GM18873 (cell line): ENCODE data around the gene ZNF236.

Experiments
- ATAC-seq: cut with Tn5 transposase; IDR thresholded peaks from one replicate; pipeline ENCODE4 v1.9.1; 2021; ENCODE audit warnings: mild to moderate bottlenecking, moderate library complexity, moderate number of reproducible peaks; ENCODE audit not compliant: unreplicated experiment, low FRiP score

Gene ZNF236

DNA sequence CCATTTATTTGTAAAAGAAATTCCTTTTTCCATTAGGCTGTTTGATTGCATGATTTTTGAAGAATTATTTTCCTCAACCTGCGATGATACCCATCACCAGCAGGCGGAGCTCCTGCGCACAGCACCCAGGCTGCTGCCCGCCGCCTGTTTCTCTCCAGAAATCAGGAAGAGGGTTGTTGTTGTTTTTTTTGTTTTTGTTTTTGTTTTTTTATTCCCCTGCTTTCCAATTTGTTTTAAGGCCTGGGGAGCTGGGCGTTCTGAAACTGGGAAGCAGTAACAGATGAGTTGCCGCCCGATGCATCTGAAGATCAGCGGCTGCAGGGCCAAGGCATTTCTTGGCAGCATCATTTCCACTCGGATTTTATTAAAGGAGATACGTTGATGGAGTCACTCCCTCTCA lies 178.2 kb downstream of the ZNF236 start:
- ATAC-seq = no peak

DNA sequence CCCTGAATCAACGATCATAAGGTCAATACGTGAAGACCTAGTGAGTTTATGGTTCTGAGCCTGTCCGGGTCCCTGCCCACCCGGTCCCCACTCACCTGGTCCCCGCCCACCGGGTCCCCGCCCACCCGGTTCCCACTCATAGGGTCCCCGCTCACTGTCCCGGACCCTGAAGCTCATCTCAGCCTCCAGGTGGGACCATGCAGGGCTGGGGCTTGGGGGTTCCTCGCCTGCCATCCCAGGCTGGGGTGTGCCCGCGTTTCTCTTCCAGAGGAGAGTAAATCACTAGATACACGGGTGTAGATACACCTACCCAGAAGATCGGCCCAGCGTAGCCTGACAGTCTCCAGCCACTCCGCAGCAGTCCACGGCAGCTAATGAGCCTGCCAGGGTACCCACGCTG lies 178.7 kb downstream of the ZNF236 start:
- no peak for ATAC-seq

DNA sequence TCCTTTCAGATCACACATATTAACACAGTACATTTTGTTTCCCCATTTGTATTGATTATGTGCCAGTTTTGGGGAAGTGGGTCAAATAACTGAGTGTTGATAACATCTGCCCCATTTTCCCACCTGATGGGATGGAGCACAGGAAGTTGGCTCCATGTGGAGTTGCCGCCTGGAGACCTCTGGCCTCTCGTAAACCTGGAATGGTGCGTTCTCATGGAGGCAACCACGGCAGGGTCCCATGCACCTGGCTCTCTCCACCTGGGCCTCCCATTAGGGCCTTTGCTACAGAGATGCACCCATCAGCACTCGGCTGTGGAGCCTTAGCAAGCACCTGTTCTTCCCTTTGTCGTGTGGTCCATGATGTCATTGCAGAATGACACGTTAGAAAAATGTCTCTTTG lies 179.6 kb downstream of the ZNF236 start:
- no peak for ATAC-seq

DNA sequence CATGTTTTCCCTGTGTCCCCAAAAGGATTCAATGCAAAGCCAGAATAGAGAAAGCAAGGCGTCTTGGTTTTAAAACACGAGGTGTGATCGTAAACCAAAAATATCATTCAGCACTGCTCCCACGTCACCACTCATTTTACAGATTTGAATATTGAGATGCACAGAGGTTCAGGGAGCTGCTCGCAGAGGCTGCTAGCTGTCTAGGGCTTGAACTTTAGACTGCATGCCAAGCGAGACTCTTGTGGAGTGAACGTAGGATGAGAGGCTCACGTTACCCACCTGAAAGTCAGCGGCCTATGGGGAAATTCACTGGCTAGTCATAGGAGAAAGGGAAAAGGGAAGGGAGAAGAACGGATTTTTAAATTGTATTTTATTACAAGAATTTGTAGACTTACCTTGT lies 180.1 kb downstream of the ZNF236 start:
- ATAC-seq = no peak

DNA sequence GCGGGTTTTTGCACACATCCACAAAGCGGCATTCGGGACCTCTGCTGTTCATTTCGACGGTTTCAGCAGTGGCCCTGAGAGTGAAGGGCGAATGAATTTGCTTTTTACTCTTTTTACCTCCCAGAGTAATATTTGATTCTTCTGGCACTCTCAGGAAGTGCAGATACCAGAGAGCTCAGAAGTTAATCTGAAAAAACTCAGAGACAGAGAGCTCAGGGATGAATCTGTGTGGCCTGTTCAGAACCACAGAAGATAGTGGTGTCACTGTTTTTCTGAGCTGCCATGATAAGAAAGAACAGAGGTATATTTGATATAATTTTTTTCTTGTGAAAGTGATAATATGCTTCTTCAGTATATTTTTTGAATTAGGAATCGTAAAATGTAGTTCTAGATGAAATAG lies 181.0 kb downstream of the ZNF236 start:
- ATAC-seq = no peak

DNA sequence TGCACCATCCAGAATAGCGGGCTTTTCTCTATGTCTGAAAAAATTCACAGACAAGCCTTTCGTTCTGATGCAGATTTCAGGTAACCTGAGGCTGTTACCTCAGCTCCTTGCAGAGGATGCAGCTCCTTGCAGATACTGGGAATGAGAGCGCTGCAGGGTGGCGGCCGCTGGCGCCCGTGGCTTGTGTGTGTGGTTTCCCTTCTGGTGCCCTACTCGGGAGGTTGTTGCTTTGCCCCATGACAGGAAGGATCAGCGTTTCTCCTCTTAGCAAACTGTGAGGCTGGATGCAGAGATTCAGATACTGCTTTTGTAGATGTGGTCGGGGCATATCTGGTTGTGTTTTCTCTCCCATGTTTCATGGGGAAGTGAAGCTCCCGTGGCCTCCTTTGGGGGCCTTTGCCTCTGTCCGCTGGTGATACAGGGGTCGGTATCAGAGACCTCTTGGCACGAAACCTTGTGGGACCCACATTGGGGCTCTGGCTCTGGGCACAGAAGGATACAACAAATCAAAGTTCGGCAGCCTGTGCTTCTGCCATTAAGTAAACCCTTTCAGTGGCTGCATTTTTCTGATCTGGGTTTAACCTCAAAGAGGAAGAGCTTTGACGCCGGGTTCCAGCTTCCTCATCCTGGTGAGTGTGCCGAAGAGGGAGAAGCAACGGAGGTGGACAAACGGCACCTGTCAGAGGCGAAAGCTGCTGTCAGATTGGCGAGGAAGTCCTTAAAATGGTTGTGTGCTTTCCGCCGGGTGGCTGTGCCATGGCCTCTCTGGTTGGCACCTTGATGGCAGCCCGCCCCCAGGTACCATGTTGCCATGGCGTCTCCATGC lies 182.4 kb downstream of the ZNF236 start:
- ATAC-seq = no peak

DNA sequence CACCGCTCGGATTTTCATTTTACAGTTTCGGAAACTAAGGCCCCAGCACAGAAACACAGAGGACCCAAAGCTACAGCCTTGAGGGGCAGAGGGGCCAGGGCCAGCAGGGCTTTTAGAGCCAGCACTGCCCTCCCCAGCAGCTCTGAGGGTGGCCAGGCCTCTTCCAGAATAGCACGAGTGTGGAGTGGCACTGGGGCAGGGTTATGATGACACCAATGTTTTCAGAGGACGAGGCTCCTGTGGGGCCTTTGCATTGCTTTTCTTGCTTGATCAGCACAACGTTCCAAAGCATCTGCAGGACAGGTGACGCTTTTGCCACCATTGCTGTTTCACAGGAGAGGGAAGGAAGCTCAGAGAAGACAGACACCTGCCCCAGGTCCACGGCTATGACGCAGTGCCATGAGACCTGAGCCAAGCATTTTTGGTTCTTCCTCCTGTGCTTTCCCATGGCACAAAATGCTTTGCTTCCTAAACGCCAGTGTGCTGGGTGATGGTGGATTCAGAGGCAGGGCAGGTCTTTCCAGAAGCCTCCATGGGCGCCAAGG lies 183.4 kb downstream of the ZNF236 start:
- no peak for ATAC-seq

DNA sequence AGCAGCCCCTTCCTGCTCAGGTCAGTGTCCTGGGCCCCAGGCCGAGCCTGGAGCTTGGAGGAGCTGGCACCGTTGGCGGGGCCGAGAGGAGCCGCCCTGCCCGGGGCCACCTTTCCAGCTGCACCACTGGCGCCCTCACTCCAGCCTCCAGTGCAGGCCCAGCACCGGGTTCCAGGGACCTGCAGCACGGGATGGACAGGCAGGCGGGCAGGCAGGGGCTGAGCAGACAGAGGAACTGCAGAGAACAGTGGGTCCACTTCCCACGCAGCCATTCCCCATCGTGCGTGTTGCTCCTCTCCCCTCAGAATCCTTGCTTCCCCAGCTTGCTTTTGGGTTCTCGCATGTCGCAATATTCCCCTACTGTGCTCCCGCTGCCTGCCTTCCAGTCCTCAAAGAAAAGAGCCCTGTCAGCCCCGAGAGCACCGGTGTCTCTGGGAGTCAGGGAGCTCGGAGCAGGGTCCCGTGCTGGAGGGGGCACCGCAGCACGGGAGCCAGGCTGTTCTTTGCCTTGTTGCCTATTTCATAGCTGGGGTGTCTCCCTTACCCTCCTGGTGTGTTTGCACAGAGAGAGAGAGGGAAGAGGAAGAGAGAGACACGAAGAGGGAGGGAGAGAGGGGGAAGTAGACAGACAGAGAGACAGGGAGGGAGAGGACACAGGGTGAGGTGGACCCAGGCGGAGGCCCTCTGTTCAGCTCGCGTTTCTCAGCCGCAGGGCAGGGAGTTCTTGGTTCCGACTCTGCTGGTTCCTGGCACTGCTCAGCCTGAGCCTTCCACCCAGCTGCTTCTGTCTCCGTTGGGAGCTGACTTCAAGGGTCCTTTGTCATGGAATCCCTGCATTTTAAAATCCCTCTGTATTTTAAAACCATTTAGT lies 184.2 kb downstream of the ZNF236 start:
- ATAC-seq = no peak

DNA sequence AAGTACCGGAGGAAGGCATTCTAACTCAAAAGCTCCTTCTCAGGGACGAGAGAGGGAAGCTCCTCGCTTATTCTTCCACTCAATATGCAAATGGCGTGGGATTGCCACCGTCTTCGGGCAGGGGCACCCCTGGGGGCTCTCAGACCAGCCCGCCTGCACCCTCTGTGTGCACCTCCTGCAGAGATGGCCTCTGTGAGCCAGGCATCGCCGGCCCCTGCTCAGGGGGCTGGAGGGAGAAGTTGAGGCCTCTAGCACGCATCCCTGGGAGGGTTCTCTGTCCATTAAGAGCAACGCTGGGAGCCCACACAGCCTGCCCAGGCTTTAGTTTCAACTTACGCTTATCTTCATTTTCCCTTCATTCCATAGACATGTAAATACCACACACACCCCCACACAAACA lies 184.9 kb downstream of the ZNF236 start:
- ATAC-seq = no peak

DNA sequence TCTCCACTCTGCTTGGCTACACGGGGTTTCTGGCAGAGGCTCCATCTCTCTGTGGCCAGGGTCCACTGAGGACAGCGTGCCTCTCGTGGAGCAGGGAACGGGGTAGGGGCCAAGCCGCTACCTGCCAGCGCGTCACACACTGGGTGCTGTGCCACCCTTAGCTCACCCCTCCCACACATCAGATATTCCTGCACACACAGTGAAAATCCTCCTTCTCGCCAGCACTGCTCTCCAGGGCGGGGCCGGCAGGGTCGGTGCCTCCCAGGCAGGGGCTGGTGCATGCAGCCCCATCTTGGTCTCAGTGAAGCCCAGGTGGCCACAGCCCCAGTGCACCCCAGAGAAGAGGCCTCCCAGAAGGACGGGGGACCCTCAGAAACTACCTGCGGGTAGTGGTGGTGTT lies 185.6 kb downstream of the ZNF236 start:
- no peak for ATAC-seq

DNA sequence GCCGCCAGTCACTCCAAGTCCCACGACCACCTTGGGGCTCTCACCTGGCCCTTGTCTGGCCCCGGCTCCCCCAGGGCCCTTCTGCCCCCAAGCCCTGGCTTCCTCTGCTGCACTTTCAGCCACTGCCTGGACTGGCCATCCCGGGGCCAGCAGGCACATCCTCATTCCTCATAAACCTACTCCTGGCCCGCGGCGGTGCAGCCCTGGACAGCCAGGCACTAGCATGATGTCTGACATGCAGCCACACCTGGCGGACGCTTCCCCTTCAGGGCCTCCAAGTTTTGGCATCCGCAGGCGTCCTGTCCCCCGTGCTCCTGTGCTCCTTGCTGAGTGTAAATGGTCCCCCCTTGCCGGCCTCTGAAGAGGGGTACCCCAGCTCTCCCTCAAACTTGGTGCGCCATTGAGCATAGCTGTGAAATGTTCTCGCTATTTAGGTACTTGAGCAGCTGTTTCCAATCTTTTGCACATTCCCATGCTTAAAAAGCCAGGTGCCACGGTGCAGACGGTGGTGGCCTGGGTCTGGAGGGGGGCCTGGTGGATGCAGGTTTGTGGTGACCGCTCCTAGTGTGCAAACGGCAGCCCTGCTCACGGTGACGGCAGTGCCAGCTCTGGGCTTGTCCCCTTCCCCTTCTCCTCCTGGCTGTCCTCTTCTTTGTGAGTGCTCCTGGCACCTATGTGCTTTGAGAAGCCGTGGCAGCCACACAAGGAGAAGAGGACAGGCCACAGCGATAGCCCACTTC lies 186.4 kb downstream of the ZNF236 start:
- ATAC-seq = no peak

DNA sequence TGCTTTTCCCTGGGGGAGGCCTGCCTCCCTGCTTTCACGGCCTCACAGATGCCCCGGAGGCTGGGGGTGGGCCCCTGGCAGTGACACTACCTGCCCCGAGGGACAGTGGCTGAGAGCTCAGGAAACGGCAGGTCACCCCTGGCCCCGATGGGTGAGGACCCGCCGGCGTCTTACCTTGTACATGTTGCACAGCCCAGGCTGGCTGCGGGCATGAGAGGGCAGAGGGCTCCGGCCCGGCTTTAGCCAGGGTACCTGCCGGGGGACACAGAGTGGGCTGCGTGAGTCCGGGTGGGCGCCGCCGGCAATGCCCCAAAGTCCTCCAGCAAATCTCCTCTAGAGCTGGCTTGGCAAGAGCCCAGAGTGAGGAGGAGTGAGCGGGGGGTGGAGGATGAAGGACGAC lies 187.3 kb downstream of the ZNF236 start:
- ATAC-seq = no peak

DNA sequence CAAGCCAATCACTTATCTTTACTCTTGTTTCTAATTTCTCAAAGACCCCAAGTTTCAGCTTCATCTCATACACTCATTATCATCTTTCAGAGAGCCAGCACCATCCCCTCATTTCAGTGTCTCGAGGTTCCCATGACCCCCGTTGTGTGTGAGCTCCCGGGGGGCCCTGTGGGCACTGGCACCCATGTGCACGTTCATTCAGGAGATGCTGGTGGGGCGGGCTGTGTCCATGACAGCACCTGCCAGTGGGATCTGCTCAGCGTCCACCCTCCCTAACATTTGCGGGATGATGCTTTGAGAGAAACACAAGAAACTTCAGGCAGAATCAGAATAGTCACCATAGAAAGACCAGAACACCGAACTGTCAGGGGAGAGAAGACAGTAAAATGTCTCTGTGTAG lies 189.8 kb downstream of the ZNF236 start:
- no peak for ATAC-seq

DNA sequence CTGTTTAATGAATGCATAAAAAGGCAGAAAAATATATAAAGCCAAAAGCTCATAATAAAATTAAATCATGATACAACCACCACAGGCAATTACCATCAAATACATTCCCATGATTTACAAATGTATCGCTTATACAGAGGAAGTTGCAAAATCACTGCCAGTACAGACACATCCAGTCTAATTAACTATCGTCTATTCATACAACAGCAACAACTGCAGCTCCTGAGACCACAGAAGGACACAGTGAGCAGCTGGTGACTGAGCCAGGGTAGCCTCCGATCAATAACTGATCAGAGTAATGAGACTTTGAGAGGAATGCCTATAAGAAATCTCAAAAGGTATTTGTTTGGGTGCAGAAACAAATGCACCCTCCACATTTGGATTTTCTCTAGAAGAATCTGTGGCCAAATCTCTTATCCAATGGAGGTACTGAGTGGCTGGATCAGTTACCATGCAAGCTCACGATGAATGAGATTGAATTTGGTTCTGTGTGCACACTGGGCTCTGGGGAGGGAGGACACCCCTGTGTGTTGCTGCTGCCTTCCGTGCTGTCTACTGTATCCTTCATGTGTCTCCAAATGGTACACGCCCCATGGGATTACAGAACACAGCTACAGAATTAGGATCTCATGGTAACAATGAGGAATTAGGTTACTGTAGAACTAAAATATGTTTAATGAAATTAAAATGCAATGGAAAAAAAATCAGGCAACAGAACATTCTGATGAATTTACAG lies 190.6 kb downstream of the ZNF236 start:
- no peak for ATAC-seq

DNA sequence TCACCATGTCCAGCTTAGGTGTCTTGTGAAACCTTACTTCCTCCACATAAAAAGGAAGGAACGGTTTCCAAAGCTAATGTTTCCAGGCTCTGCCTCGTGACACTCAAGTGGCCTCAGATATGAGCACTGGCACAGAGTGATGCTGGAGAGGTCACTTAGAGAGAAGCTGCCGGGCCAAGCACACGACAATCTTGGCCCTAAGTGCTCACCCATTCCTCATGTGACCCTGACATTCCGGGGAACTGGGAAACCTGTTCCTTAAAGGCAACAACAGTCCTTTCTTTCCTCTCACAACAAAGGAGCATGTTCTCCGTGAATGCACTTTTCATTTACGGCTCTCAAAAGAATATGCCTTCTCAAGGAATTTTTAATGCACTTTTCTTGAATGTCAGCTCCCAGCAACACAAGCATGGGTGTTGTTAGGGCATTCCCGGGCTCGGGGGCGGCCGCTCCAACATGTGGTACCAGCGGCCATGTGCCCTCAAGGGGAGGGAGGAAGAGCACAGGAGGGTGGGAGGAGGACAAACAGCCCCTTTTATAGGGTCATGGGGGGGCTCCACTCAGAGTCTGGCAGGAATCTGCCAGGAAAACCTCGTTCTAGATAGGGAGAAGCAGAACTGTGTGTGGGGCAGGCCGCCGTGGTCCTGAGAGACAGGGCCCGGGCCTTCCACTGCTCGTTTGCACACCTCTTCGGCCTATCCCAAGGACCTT lies 191.6 kb downstream of the ZNF236 start:
- no peak for ATAC-seq

DNA sequence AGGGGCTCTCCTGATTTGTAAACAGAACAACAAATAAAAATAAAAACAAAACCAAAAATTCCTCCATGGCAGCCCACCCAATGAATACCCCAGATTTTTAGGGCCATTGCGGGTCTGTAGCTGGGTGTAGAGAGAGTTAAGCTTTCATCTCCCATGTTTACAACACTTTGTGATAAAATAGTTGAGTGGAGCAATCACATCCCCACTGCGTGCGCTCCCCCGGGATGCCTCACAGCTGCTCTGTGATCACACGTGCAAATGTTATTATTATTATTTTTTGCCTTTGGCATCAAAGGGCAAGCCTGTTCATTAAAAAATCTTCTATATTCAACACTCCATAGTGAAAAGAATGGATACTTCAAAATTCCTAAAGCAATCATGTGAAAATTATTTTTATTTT lies 192.2 kb downstream of the ZNF236 start:
- ATAC-seq = no peak

DNA sequence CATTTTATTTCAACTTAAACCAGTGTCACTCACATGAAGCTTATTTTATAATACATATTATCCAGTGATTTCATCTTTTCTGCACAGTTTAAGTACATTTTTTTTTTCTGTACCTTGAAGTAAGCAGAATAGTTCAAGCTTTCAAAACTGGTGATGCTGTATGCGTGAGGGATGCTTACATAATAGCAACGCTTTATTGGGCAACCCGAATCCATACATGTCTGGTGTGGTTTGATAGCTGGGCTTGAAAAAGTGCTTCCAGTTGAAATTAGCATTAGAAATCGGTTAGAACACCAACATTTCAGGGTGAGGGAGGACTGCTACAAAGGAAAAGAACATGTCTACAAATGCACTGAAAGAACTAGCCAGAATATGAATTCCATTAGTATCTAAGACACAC lies 192.8 kb downstream of the ZNF236 start:
- ATAC-seq = no peak

DNA sequence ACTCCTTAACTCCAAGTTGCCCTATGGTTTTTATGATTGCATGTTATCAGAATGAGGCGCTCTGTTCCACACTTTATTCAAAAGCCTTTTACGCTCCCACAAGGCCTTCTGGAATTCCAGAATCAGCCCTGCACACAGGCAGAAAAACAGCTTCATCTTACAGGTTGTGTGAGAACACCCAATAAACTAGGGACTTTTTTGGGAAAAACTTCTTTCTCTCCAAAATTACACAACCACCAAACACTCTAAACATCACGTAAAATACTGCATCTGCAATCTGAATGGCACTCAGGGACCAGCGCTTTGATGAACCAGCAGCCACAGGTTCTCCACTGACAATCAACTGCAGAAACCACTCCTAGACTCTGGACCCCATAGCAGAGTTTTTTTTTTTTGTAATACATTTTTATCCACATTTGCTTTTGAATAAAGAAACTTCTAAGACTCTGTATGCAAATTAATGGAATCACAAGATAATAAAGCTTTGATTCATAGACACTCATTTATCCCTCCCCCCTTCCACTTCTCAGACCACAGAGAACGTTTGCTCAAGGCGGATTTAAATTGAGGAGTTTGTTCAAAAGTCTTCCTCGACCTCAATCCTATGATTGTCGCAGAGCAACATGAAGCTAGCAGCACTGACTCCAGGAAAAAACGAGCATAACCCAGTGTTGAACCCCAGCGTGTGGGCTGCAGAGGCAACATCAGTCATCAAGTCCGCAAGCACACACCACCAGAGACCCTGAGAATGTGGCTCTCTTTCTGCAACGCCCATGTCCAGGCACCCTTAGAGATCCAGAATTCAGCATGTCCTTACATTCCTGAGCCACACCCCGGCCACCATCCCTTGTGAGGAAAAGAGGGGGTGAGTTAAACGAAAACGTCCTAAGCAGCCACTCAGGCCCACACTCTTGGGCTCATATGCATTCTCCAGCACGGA lies 193.7 kb downstream of the ZNF236 start:
- no peak for ATAC-seq
